GM19452 (cell line): ENCODE data around the gene GAB4.
"Not testable (repeated sequence)": the region's sequence is repeated elsewhere in the genome, so short reads cannot be mapped to it uniquely, and the experiment has no call there.

Experiments
- ATAC-seq: cut with Tn5 transposase; IDR thresholded peaks from one replicate; pipeline ENCODE4 v1.9.1; 2021; ENCODE audit not compliant: unreplicated experiment

GAB4 gene

DNA sequence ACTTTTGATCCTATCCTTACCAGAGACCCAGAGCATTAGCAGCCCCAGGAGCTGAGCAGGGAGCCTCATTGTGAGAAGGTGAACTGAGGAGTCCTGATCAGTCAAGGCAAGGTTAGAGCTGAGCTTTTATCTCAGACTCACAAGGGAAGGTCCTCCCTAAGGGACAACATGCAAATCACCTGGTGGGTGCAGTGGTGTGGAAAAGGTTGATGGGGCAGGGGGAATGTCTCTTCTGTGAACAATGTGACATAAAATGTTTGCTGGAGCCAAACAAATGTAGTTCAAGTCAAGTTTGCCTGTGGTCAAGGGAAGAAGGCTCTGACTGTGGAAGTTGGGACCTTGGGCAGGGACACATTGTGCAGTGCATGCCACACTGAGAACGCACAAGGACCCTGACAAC, 93.1 kb downstream of the GAB4 start:
- ATAC-seq: not testable (repeated sequence)

DNA sequence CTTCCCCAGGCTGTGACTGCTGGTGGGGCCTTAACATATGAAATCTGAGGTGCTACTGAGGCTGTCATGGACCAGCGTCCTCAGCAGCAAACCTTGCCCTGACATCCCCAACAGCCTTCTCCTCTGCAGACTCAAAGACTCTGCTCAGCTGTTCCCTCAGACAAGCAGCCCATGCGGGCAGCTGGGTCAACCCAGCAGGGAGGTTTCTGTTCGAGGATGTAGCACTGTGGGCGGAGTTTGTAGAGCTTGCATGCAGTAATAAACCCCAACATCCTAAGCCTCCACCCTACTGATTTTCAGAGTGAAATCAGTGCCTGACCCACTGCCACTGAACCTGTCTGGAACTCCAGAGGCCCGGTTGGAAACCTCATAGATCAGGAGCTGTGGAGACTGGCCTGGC, 94.0 kb downstream of the GAB4 start:
- no peak for ATAC-seq

DNA sequence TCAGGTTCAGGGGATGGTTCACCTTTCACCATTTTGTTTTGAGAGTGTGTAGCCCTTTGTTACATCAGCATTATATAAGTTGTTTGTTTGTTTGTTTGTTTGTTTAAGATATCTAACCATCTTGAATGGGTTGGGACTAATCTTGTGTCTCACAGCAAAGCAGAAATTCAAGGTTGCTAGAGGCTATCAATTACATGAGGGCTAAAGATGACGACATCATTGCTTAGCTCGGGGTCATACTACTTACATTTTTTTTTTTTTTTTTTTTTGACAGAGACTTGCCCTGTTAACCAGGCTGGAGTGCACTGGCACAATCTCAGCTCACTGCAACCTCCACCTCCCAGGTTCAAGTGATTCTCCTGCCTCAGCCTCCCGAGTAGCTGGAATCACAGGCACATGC, 95.7 kb downstream of the GAB4 start:
- no peak for ATAC-seq
